ENCODE measurements around the gene TTYH3. TPM values are rescaled to one million over a fixed set of nuclear protein-coding genes. Genes with fewer than 3 reads are reported as not detected.

TTYH3 gene
- total and polyA plus RNA-seq, 9 of the 15 experiments (the other 6 are each of a cell fraction or from before 2014, with no cell fraction given), result 0.01 to 5.5 (median 1.1) TPM

GRCh38 chr7:2632733-2633537 lies 1.1 kb downstream of the TTYH3 start:
- WGBS (ENCODE audit: insufficient coverage, low coverage, missing lambda C conversion rate), result 43% methylated on average over 29 of the region's 35 CpGs
- Histone ChIP-seq H3K9me3 (replicated peaks; ENCODE audit: control insufficient read depth, insufficient read depth, low read depth, low read length) (no peaks in the 10 kb centered on the region), H2AFZ (ENCODE audit: low read depth, low read length) (no peak overlapping the region), H3K9me1 (ENCODE audit: control insufficient read depth, insufficient read depth, low read length) (no peaks in the 10 kb centered on the region), H3K79me2 (ENCODE audit: control insufficient read depth, insufficient read depth, low read length) (no peaks in the 10 kb centered on the region; the same call in 2 of the 3 replicates), H3K27me3 (ENCODE audit: control insufficient read depth in 2 of 2, insufficient read depth in 2 of 2, low read length in 2 of 2) (no peaks in the 10 kb centered on the region; a peak in 1 of 5 replicates), H3K4me2 (ENCODE audit: insufficient read depth, low read length) (peak overlapping the region; percentile 49; the same call in 1 of the 2 replicates), H3K4me3 (peak overlapping the region; percentile 49), H3K4me1 (replicated peaks in 1 of 2; ENCODE audit: control insufficient read depth in 2 of 2, insufficient read depth in 2 of 2, low read length in 2 of 2) (peaks cover 18 to 69% of the 10 kb centered on the region in 2 experiments), H4K20me1 (replicated peaks; ENCODE audit: control insufficient read depth, insufficient read depth, low read length) (peaks cover 15% of the 10 kb centered on the region), H3K27ac (ENCODE audit: extremely low read depth, low read depth, low read length) (no peak overlapping the region), H3K9ac (ENCODE audit: insufficient read depth in 1 of 2, low read depth in 2 of 2, low read length in 2 of 2) (peak overlapping the region in 1 of 2 experiments; percentile 92; a peak in 2 of 4 replicates), H3K36me3 (ENCODE audit: control insufficient read depth, insufficient read depth, low read length) (no peaks in the 10 kb centered on the region)
- DNase-seq (ENCODE audit: extremely low read depth in 1 of 4, low spot score in 3 of 4) (no peak), FAIRE-seq (no peak), ATAC-seq (no peak)
- in situ Hi-C loops (cut with MboI) (no loop called here), intact Hi-C loops (cut with micrococcal nuclease) (no loop called here)
- BruUV-seq (replicated peaks), result TSS peak; percentile 45
- POLR2A ChIA-PET, result interaction anchor here (1.6 to 2.3 kb wide), 2 partner anchors 8 to 26 kb away, joined by 3 to 6 read pairs; no protein-coding TSS in a partner anchor
- CTCF ChIA-PET (ENCODE audit: low intra/inter-chr PET ratio), result no interaction called here
- no peak for TF ChIP-seq SMARCA4 (IDR thresholded peaks at IDR 0.05)
- TF ChIP-seq DEAF1 (CRISPR knock-in tag; IDR thresholded peaks at IDR 0.05), result no peak
- TF ChIP-seq NRF1 (conservative IDR thresholded peaks at IDR 0.05 in 1 of 2, IDR thresholded peaks at IDR 0.05 in 1 of 2), result peak; percentile 12 to 49; a peak in 2 of 4 replicates
- TF ChIP-seq, protein P1, sequence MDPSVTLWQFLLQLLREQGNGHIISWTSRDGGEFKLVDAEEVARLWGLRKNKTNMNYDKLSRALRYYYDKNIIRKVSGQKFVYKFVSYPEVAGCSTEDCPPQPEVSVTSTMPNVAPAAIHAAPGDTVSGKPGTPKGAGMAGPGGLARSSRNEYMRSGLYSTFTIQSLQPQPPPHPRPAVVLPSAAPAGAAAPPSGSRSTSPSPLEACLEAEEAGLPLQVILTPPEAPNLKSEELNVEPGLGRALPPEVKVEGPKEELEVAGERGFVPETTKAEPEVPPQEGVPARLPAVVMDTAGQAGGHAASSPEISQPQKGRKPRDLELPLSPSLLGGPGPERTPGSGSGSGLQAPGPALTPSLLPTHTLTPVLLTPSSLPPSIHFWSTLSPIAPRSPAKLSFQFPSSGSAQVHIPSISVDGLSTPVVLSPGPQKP (CRISPR knock-in tag; IDR thresholded peaks at IDR 0.05), result no peak
- no peak for TF ChIP-seq KDM4B (IDR thresholded peaks at IDR 0.05; ENCODE audit: borderline replicate concordance in 2 of 2, low read depth in 1 of 2)
- TF ChIP-seq ZNF644 (tag; IDR thresholded peaks at IDR 0.05; ENCODE audit: low read depth), result no peak
- TF ChIP-seq BCL6 (CRISPR knock-in tag; IDR thresholded peaks at IDR 0.05), result no peak
- TF ChIP-seq RBM14 (IDR thresholded peaks at IDR 0.05; ENCODE audit: borderline replicate concordance, insufficient read depth, low read depth, low read length), result no peak
- no peak for TF ChIP-seq BRCA1 (IDR thresholded peaks at IDR 0.05)
- peak; percentile 52; the same call in 1 of the 2 replicates for TF ChIP-seq BRCA1 (CRISPR knock-in tag; IDR thresholded peaks at IDR 0.05)
- no peak for TF ChIP-seq ZNF699 (CRISPR knock-in tag; IDR thresholded peaks at IDR 0.05; ENCODE audit: insufficient replicate concordance)
- TF ChIP-seq ZBTB33 (CRISPR knock-in tag; IDR thresholded peaks at IDR 0.05), result peak; percentile 93
- no peak for TF ChIP-seq TCF7 (IDR thresholded peaks at IDR 0.05; ENCODE audit: borderline replicate concordance)
- TF ChIP-seq ADNP (tag; IDR thresholded peaks at IDR 0.05), result no peak
- no peak for TF ChIP-seq ZNF197 (CRISPR knock-in tag; IDR thresholded peaks at IDR 0.05; ENCODE audit: low read depth)
